ENCODE data around the gene MAPKBP1.

The MAPKBP1 gene

GRCh38 chr15:41871175-41871905 is 97.1 kb downstream of the MAPKBP1 start:
- no peaks in the 10 kb centered on the region for H3K9me3 ChIP-seq (ENCODE audit: control insufficient read depth, insufficient read depth, low read length)
- H3K9ac ChIP-seq (ENCODE audit: low read depth, low read length) = no peak overlapping the region
- no peaks in the 10 kb centered on the region for H3K36me3 ChIP-seq (ENCODE audit: control insufficient read depth, insufficient read depth, low read length)
- no peaks in the 10 kb centered on the region for H3K27me3 ChIP-seq (ENCODE audit: control insufficient read depth, insufficient read depth, low read length)
- no peaks in the 10 kb centered on the region for H3K4me1 ChIP-seq (ENCODE audit: control insufficient read depth, insufficient read depth, low read length)
- no peak overlapping the region for H3K4me3 ChIP-seq (ENCODE audit: low read depth, low read length)

- Histone ChIP-seq H3K9ac (ENCODE audit: low read depth, low read length) (no peak overlapping the region), H3K27me3 (ENCODE audit: control insufficient read depth, insufficient read depth, low read length) (no peaks in the 10 kb centered on the region), H3K9me3 (ENCODE audit: control insufficient read depth, insufficient read depth, low read length) (no peaks in the 10 kb centered on the region), H3K4me3 (ENCODE audit: low read depth, low read length) (no peak overlapping the region), H3K4me1 (ENCODE audit: control insufficient read depth, insufficient read depth, low read length) (no peaks in the 10 kb centered on the region), H3K36me3 (ENCODE audit: control insufficient read depth, insufficient read depth, low read length) (no peaks in the 10 kb centered on the region)
Observed at GRCh38 chr15:41872166-41872747, 98.0 kb downstream of the MAPKBP1 start.

- no peak overlapping the region for H3K9ac ChIP-seq (ENCODE audit: low read depth, low read length)
- H3K27me3 ChIP-seq (ENCODE audit: control insufficient read depth, insufficient read depth, low read length) = no peaks in the 10 kb centered on the region
- H3K4me1 ChIP-seq (ENCODE audit: control insufficient read depth, insufficient read depth, low read length) = no peaks in the 10 kb centered on the region
- no peaks in the 10 kb centered on the region for H3K9me3 ChIP-seq (ENCODE audit: control insufficient read depth, insufficient read depth, low read length)
- H3K4me3 ChIP-seq (ENCODE audit: low read depth, low read length) = no peak overlapping the region
- H3K36me3 ChIP-seq (ENCODE audit: control insufficient read depth, insufficient read depth, low read length) = no peaks in the 10 kb centered on the region
Observed at GRCh38 chr15:41873711-41874110, 99.4 kb downstream of the MAPKBP1 start.

- no peaks in the 10 kb centered on the region for H3K4me1 ChIP-seq (ENCODE audit: control insufficient read depth, insufficient read depth, low read length)
- H3K4me3 ChIP-seq (ENCODE audit: low read depth, low read length) = no peak overlapping the region
- no peaks in the 10 kb centered on the region for H3K9me3 ChIP-seq (ENCODE audit: control insufficient read depth, insufficient read depth, low read length)
- no peak overlapping the region for H3K9ac ChIP-seq (ENCODE audit: low read depth, low read length)
- H3K27me3 ChIP-seq (ENCODE audit: control insufficient read depth, insufficient read depth, low read length) = peaks cover under 1% of the 10 kb centered on the region
- no peaks in the 10 kb centered on the region for H3K36me3 ChIP-seq (ENCODE audit: control insufficient read depth, insufficient read depth, low read length)
Observed at GRCh38 chr15:41874736-41875135, 100.5 kb downstream of the MAPKBP1 start.

- Histone ChIP-seq H3K36me3 (ENCODE audit: control insufficient read depth, insufficient read depth, low read length) (no peaks in the 10 kb centered on the region), H3K27me3 (ENCODE audit: control insufficient read depth, insufficient read depth, low read length) (peaks cover 8% of the 10 kb centered on the region), H3K4me3 (ENCODE audit: low read depth, low read length) (no peak overlapping the region), H3K9me3 (ENCODE audit: control insufficient read depth, insufficient read depth, low read length) (no peaks in the 10 kb centered on the region), H3K4me1 (ENCODE audit: control insufficient read depth, insufficient read depth, low read length) (no peaks in the 10 kb centered on the region), H3K9ac (ENCODE audit: low read depth, low read length) (no peak overlapping the region)
Observed at GRCh38 chr15:41876007-41876406, 101.7 kb downstream of the MAPKBP1 start.

GRCh38 chr15:41876689-41877088 is 102.4 kb downstream of the MAPKBP1 start:
- Histone ChIP-seq H3K4me3 (ENCODE audit: low read depth, low read length) (no peak overlapping the region), H3K36me3 (ENCODE audit: control insufficient read depth, insufficient read depth, low read length) (no peaks in the 10 kb centered on the region), H3K4me1 (ENCODE audit: control insufficient read depth, insufficient read depth, low read length) (no peaks in the 10 kb centered on the region), H3K27me3 (ENCODE audit: control insufficient read depth, insufficient read depth, low read length) (peaks cover 14% of the 10 kb centered on the region), H3K9ac (ENCODE audit: low read depth, low read length) (no peak overlapping the region), H3K9me3 (ENCODE audit: control insufficient read depth, insufficient read depth, low read length) (no peaks in the 10 kb centered on the region)

Data from iPS-15b (cell line).